PC-9 (cell line): ENCODE measurements around the gene GNL3L.

Source experiments
- CTCF ChIP-seq: fragments of 200-600 bp; sonication (generic); conservative IDR thresholded peaks from 2 replicates; pipeline ENCODE4 v1.6.1; 2017; ENCODE audit warnings: mixed run types, antibody characterized with exemption, mild to moderate bottlenecking, moderate library complexity
- EZH2 ChIP-seq: fragments of 200-600 bp; sonication (generic); IDR thresholded peaks from 2 replicates; pipeline ENCODE4 v1.8.0; 2017; ENCODE audit warnings: antibody characterized with exemption, low read depth

GRCh38 chrX:54509400-54509799, 20.6 kb upstream of the GNL3L start:
- TF ChIP-seq CTCF (no peak), EZH2 (no peak)
